GM21423 (cell line): ENCODE data around the gene ADAMTSL5.

Experiments used
- ATAC-seq: cut with Tn5 transposase; IDR thresholded peaks from one replicate; pipeline ENCODE4 v1.9.1; 2021; ENCODE audit warnings: mild to moderate bottlenecking, moderate library complexity; ENCODE audit not compliant: unreplicated experiment

Gene ADAMTSL5

DNA sequence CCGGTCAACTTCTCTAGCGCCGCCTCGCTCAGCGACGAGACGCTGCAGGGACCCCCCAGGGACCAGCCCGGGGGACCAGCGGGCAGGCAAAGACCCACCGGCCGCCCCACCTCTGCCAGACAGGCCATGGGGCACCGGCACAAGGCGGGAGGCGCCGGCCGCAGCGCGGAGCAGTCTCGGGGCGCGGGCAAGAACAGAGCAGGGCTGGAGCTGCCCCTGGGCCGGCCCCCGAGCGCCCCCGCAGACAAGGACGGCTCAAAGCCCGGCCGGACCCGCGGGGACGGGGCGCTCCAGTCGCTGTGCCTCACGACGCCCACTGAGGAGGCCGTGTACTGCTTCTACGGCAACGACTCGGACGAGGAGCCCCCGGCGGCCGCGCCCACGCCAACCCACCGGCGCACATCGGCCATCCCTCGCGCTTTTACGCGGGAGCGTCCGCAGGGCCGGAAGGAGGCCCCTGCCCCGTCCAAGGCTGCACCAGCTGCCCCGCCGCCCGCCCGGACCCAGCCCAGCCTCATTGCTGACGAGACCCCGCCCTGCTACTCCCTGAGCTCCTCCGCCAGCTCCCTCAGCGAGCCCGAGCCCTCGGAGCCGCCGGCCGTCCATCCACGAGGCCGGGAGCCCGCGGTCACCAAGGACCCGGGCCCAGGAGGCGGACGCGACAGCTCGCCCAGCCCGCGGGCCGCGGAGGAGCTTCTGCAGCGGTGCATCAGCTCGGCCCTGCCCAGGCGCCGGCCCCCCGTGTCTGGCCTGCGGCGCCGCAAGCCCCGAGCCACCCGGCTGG lies 45.1 kb downstream of the ADAMTSL5 start:
- no peak for ATAC-seq

DNA sequence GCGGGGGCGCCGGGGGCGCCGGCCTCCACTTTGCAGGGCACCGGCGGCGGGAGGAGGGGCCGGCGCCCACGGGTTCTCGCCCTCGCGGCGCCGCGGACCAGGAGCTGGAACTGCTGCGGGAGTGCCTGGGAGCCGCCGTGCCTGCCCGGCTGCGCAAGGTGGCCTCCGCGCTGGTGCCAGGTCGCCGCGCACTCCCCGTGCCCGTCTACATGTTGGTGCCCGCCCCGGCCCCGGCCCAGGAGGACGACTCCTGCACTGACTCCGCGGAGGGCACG lies 45.7 kb downstream of the ADAMTSL5 start:
- no peak for ATAC-seq

DNA sequence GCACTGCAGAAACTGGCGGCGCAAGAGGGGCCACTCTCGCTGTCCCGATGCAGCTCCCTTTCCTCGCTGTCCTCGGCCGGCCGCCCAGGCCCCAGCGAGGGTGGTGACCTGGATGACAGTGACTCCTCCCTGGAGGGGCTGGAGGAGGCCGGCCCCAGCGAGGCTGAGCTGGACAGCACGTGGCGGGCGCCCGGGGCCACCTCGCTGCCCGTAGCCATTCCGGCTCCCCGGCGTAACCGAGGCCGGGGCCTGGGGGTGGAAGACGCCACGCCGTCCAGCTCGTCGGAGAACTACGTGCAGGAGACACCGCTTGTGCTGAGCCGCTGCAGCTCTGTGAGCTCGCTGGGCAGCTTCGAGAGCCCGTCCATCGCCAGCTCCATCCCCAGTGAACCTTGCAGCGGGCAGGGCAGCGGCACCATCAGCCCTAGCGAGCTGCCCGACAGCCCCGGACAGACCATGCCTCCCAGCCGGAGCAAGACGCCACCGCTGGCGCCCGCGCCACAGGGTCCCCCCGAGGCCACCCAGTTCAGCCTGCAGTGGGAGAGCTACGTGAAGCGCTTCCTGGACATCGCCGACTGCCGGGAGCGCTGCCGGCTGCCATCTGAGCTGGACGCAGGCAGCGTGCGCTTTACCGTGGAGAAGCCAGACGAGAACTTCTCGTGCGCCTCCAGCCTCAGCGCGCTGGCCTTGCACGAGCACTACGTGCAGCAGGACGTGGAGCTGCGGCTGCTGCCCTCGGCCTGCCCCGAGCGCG lies 46.2 kb downstream of the ADAMTSL5 start:
- ATAC-seq, result no peak

DNA sequence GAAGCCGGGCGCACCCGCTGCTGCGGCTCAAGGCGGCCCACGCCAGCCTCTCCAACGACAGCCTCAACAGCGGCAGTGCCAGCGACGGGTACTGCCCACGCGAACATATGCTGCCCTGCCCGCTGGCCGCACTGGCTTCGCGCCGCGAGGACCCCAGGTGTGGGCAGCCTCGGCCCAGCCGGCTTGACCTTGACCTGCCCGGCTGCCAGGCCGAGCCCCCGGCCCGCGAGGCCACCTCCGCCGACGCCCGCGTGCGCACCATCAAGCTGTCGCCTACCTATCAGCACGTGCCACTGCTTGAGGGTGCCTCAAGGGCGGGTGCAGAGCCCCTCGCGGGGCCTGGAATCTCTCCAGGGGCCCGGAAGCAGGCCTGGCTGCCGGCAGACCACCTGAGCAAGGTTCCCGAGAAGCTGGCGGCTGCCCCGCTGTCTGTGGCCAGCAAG lies 46.8 kb downstream of the ADAMTSL5 start:
- no peak for ATAC-seq

DNA sequence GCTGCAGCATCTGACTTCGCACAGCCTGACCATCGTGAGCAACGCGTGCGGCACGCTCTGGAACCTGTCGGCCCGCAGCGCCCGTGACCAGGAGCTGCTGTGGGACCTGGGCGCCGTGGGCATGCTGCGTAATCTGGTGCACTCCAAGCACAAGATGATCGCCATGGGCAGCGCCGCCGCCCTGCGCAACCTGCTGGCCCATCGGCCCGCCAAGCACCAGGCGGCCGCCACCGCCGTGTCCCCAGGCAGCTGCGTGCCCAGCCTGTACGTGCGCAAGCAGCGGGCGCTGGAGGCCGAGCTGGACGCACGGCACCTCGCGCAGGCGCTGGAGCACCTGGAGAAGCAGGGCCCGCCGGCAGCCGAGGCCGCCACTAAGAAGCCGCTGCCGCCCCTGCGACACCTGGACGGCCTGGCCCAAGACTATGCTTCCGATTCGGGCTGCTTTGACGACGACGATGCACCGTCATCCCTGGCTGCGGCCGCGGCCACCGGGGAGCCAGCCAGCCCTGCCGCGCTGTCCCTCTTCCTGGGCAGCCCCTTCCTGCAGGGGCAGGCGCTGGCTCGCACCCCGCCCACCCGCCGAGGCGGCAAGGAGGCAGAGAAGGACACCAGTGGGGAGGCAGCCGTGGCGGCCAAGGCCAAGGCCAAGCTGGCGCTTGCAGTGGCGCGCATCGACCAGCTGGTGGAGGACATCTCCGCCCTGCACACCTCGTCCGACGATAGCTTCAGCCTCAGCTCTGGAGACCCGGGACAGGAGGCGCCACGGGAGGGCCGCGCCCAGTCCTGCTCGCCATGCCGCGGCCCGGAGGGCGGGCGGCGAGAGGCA lies 47.4 kb downstream of the ADAMTSL5 start:
- ATAC-seq, result no peak

DNA sequence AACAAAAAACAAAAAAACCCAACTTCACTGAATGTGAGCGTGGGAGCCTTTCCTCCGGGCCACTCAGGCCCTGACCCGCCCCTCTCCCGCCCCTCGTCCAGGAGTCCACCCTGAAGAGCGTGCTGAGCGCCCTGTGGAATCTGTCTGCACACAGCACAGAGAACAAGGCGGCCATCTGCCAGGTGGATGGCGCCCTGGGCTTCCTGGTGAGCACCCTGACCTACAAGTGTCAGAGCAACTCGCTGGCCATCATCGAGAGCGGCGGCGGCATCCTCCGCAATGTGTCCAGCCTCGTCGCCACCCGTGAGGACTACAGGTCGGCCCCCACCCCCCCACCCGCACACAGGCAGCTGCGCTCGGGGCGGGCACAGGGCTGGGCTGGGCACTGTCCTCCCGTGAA lies 51.0 kb downstream of the ADAMTSL5 start:
- no peak for ATAC-seq

DNA sequence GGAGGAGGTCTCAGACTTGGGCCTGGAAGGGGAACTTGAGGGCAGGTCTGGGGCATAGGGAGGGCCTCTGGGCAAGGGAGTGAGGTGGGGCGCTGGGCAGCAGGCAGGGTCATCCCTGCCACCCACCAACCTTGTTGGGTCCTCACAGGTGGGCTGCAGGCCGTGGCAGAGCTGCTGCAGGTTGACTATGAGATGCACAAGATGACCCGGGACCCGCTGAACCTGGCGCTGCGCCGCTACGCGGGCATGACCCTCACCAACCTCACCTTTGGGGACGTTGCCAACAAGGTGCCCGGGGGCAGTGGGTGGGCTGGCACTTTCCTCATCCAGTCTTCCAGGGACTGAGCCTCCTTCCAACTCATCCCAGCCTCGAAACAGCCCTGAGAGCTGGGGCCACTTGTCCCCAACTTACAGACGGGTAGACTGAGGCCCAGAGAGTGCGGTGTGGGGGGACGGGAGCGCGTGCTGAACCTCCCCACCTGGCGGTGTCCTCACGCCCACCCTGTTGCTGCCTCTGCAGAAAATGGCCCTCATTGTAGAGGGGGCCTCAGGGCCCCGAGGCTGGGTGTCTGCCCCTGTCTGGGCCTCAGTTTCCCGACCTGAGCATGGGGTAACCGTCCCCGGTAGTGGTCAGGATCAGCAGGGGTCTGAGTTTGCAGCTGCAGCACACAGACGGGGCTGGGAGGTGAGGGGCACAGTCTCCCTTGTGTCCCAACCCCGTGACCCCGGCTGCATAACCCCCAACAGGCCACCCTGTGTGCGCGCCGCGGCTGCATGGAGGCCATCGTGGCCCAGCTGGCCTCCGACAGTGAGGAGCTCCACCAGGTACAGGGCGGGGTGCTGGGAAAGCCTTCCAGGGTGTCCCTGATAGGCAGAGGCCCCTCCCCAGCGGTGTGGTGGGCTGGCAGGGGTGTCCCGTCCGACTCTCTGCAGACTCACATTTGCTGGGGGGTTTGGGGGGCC lies 52.5 kb downstream of the ADAMTSL5 start:
- no peak for ATAC-seq

DNA sequence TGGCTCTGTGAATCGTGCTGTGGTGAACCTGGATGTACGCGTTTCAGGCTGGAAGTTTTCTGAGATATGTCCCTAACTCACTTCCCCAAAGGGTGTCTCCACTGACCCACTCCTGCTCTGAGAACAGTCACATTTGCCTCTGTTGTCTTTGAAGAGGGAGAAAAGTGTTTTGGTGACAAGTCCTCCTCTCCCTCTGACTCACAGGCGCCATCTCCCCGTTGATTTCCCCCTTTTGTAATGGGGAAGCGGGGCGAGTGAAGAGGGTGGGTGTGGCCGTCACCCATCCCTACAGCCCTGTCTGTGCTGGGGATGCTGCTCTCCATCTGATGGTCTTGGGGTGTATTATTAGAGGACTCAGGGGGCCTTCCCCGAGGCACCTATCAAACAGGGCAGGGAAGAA lies 53.3 kb downstream of the ADAMTSL5 start:
- ATAC-seq, result no peak

DNA sequence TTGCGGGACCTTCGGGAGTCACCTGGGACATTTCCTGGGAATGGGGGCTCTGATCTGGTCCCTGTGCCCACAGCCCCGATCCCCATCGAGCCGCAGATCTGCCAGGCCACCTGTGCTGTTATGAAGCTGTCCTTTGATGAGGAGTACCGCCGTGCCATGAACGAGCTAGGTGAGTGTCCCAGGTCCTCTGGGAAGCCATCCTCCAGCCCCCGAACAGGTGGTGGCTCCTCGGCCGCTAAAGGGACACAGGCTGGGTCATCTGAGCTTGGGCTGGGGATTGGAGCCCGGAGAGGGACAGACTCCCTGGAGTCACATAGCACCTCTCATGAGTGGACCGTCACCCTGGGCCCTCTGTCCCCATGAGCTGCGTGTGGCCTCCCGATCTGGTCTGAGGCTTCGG lies 54.9 kb downstream of the ADAMTSL5 start:
- no peak for ATAC-seq

DNA sequence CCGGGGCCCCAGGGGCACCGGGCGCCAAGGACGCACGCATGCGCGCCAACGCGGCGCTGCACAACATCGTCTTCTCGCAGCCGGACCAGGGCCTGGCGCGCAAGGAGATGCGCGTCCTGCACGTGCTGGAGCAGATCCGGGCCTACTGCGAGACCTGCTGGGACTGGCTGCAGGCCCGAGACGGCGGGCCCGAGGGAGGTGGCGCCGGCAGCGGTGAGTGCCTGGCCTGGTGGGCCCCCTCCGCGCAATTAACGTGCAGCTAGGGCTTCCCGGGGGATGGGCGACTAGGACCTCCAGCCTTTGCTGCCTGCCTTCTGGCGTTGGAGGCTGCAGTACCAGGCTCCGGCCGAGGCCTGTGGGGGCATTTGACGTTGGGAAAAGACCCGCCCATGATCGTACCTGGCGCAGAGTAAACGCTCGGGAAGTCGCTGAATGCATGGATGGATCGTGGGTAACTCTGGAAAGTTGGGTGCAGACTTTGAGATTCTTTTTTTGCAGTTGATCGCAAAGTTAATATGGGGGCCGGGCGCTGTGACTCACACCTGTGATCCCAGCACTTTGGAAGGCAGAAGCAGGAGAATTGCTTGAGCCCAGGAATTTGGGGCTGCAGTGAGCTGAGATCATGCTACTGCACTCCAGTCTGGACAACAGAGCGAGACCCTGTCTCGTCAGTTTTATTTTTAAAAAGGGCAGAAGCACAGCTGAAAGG lies 55.6 kb downstream of the ADAMTSL5 start:
- no peak for ATAC-seq

DNA sequence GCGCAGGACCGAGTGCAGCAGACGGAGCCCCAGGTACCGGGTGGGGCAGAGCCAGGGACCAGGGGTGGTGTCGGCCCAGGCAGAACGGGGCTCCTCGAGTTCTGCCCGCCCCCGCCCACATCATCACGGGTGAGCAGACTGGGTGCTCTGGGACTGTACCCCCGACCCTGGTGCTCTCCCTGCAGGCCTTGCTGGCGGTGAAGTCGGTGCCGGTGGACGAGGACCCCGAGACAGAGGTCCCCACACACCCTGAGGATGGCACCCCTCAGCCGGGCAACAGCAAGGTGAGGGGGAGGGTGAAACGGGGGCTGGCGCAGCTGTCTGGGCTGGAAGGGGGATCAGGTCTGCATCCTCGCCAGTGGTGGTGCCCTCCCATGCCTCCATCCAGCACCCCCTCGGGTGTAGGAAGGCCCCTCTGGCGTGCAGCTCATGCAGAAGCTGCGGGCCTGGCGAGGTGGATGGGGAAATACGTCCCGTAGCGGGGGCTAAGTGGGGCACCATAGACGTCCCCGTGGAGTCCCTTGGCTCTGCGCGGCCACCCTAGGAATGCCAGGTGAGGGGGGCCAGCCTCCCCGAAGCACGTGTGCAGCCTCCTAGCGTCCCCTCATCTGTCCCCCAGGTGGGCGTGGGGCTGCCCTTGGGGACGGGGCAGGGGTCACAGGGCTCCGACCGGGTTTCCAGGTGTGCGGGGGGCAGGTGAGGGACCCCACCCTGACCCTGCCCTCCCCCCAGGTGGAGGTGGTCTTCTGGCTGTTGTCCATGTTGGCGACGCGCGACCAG lies 56.5 kb downstream of the ADAMTSL5 start:
- no peak for ATAC-seq

DNA sequence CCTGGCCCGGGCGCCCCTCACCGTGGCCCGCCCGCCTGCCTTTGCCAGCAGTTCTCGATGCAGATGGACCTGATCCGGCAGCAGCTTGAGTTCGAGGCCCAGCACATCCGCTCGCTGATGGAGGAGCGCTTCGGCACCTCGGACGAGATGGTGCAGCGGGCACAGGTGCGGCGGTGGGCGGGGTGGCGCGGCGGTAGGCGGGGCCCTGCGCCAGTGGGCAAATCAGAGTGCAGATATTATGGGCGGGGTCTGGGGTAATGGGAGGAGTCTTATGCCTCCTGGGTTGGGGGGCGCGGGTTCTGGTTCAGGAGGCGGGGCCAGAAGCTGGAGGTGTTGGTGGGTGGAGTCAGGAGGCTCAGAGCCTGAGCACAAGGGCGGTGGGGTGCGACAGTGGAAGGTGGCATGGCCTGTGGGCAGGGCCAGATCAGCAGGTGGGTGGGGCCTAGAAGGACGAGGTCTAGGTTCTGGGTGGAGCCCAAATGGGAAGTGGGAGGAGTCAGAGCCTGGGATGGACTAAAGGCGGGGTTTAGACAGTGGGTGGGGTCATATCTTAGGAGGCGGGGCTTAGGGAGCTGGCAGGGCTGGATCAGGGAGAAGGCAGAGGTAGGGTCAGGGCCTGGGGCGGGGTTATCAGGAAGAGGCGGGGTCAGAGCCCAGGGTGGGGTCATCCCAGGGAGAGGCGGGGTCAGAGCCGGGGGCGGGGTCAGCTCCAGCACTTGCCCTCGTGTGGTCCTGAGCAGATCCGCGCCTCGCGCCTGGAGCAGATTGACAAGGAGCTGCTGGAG lies 57.3 kb downstream of the ADAMTSL5 start:
- ATAC-seq, result no peak
